Heart right ventricle (tissue), 16 donors: ENCODE data around the gene EPC2. TPM values are rescaled to one million over a fixed set of nuclear protein-coding genes. Genes with fewer than 3 reads are reported as not detected.
"Not testable (repeated sequence)": the region's sequence is repeated elsewhere in the genome, so short reads cannot be mapped to it uniquely, and the experiment has no call there.

ENCODE experiments used
- ATAC-seq, 8 donors: fragments of 200-7000 bp; cut with Tn5 transposase; one replicate each; pipeline ENCODE4 v1.9.1; 2020; ENCODE audit warnings: mild to moderate bottlenecking in 8 of 8, moderate library complexity in 8 of 8, moderate number of reproducible peaks in 1 of 8
- DNase-seq, 2 donors: peaks; one replicate each; pipeline ENCODE4 v3.0.0-alpha.2; 2020
- H3K27ac ChIP-seq, 10 donors: fragments of 200-600 bp; sonication (generic) in 2 of 10; one replicate each; pipeline versions ENCODE4 v1.5.0 to v1.8.0; 2020 to 2022; ENCODE audit warnings: mild to moderate bottlenecking in 3 of 10
- H3K27me3 ChIP-seq, 7 donors: fragments of 200-600 bp; one replicate each; pipeline ENCODE4 v1.8.0; 2021 to 2022; ENCODE audit warnings: mild to moderate bottlenecking in 2 of 7
- H3K36me3 ChIP-seq, 9 donors: fragments of 200-600 bp; sonication (generic) in 1 of 9; one replicate each; pipeline versions ENCODE4 v1.5.0 to v1.8.0; 2020 to 2022; ENCODE audit warnings: mild to moderate bottlenecking in 2 of 9
- H3K4me1 ChIP-seq, 9 donors: fragments of 200-600 bp; sonication (generic) in 1 of 9; one replicate each; pipeline versions ENCODE4 v1.5.0 to v1.8.0; 2020 to 2022; ENCODE audit warnings: mild to moderate bottlenecking in 4 of 9
- H3K4me3 ChIP-seq, 10 donors: fragments of 200-600 bp; sonication (generic) in 2 of 10; one replicate each; pipeline versions ENCODE4 v1.5.0 to v1.8.0; 2020 to 2022; ENCODE audit warnings: mild to moderate bottlenecking in 7 of 10, moderate library complexity in 2 of 10
- H3K9me3 ChIP-seq, 11 donors: fragments of 200-600 bp in 10 of 11; sonication (generic) in 2 of 11; one replicate each; pipeline versions ENCODE4 v1.5.0 to v1.8.0; 2013 to 2022; ENCODE audit warnings: mild to moderate bottlenecking in 2 of 11, control low read depth in 1 of 11, moderate library complexity in 1 of 11
- CTCF ChIP-seq, 9 donors: fragments of 200-600 bp; sonication (generic) in 2 of 9; IDR thresholded peaks; one replicate each; pipeline versions ENCODE4 v1.5.0 to v1.8.0; 2021 to 2022; ENCODE audit warnings: antibody characterized with exemption in 9 of 9, mild to moderate bottlenecking in 5 of 9, moderate library complexity in 1 of 9
- WGBS, 2 donors: extraction: QIAGEN DNeasy Blood & Tissue Kit; methylation state at CpG; one replicate each; pipeline ENCODE4 v1.1.7; 2013; ENCODE audit warnings: inconsistent platforms in 1 of 2; 5-methylcytosine and 5-hydroxymethylcytosine counted together
- intact Hi-C, 10 donors: fragments of 100-400 bp; cut with DNase I; formaldehyde crosslinking; loops; one replicate each; pipeline versions ENCODE4 v1.11.1 to v1.14.2; 2022
- polyA plus RNA-seq, 2 donors: library from polyadenylated mRNA; stranded (reverse); fragments of 200-250 nt; gene quantifications; one replicate each; pipeline ENCODE4 v1.2.3, GENCODE V29; 2013
- total RNA-seq, 10 donors: library from RNA; stranded (reverse); fragmentation: NEBNext Ultra II Directional in 3 of 10; extraction: Animal tissue kit (Norgen Biotek cat#: 25700) in 3 of 10; gene quantifications; one replicate each; pipeline versions ENCODE4 v1.2.1 to v1.2.4, GENCODE V29; 2021 to 2023
- donor health status: Arrhythmogenic right ventricular cardiomyopathy.
- donor health status: ischemic (EF 13 %, LVEDD 7.1; RV severe dilation, severe dysfunction).
- donor health status: healthy with polysubstance abuse.
- donor health status: DM: no; HTN: yes; CAD: no.
- donor health status: DM: no; HTN: no; CAD: no.
- donor health status: ischemic (EF 25% LVEDD 6.9; RV normal size, moderate dysfunction).
- donor health status: ischemic (EF 25% LVEDD 5.7; RV mildly dilated, moderate dysfunction).
- donor health status: healthy.
- donor health status: DM: yes; HTN: yes; CAD: no.
- donor health status: Ischemic cardiomyopathy.
- donor health status: ischemic (EF 35%, LVEDD 5.7; RV mildly dilated, moderate dysfunction).
- donor health status: nonischemic (EF 11% LVEDD 7.7; RV severe dilation, severe dysfunction).
- donor health status: DM: yes; HTN: yes; CAD: no.
- donor health status: PGD.
- donor health status: ischemic (EF 29% LVEDD 5.4; RV normal size, mild dysfunction).
- donor health status: nonischemic (EF 23%, LVEDD 6.1; RV moderate dilation, normal function).

EPC2 gene
- total and polyA plus RNA-seq, 12 donors: 5.5 to 28.8 (median 20.9) TPM

DNA sequence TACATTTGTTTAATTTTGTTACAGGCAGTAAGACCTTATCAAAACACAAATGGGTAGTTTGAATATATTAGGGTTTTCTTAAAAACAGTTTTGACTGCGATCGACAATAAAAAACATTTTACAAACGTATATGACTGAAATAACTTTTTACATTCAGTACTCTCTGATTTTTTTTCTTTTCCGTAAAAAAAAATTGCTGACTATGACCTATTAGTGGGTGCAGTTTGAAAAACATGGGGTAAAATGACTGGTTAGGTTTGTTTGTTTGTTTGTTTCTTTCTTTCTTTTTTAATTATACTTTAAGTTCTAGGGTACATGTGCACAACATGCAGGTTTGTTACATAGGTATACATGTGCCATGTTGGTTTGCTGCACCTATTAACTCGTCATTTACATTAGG, 36.9 kb downstream of the EPC2 start:
- H3K4me1 ChIP-seq: peaks cover 0 to 32% (median 14%) of the 10 kb centered on the region in 9 donors
- DNase-seq (no peak), ATAC-seq (no peak)
- peaks cover 0 to 6% (median 0%) of the 10 kb centered on the region in 11 donors for H3K9me3 ChIP-seq
- no peaks in the 10 kb centered on the region for H3K36me3 ChIP-seq
- no peak overlapping the region for H3K27ac ChIP-seq
- WGBS, 2 donors: 96% methylated on average over 5 of the region's 5 CpGs
- intact Hi-C loops: no loop called here
- no peaks in the 10 kb centered on the region for H3K27me3 ChIP-seq
- no peak overlapping the region for H3K4me3 ChIP-seq
- TF ChIP-seq CTCF (IDR thresholded peaks at IDR 0.05): no peak

GRCh38 chr2:148681862-148682261, 37.3 kb downstream of the EPC2 start:
- DNase-seq, H3K4me3 ChIP-seq: not testable (repeated sequence)
- 96 to 97% methylated on average over 5 of the region's 6 CpGs for WGBS, 2 donors

DNA sequence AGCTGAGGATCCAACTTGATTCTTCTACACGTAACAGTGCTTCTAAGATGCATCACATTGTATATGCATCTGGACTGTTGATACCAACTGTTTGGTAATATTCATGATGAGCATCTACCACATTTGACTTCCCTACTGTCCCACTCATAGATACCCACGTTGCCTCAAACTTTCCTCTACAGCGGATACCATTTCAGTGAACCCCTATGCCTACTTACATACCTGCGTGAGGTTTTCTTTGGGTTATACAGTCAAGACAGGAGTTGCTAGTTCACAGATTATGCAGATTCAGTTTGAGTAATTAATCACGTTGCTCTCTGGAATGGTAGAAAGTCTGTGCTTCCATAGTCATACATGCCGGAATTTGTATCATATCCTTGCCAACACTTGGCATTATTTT, 40.0 kb downstream of the EPC2 start:
- intact Hi-C loops: no loop called here
- no peak for DNase-seq
- no peak for ATAC-seq
- Histone ChIP-seq H3K27me3 (no peaks in the 10 kb centered on the region), H3K9me3 (peaks cover 0 to 9% (median 0%) of the 10 kb centered on the region in 11 donors), H3K36me3 (no peaks in the 10 kb centered on the region), H3K4me1 (peaks cover 0 to 17% (median 10%) of the 10 kb centered on the region in 9 donors), H3K4me3 (no peak overlapping the region), H3K27ac (no peak overlapping the region)
- TF ChIP-seq CTCF (IDR thresholded peaks at IDR 0.05): no peak
- 87 to 90% methylated on average over 6 of the region's 6 CpGs for WGBS, 2 donors

More at GRCh38 chr2:148681862-148682261, 37.3 kb downstream of the EPC2 start:
- intact Hi-C loops, H3K36me3 ChIP-seq, H3K27ac ChIP-seq, H3K27me3 ChIP-seq, H3K9me3 ChIP-seq, ATAC-seq: not testable (repeated sequence)
- H3K4me1 ChIP-seq: peaks cover 0 to 31% (median 14%) of the 10 kb centered on the region in 9 donors

- H3K4me1 ChIP-seq: peaks cover 0 to 19% (median 0%) of the 10 kb centered on the region in 9 donors
- no peak overlapping the region for H3K4me3 ChIP-seq
- no peak for TF ChIP-seq CTCF (IDR thresholded peaks at IDR 0.05)
- 87 to 95% methylated on average over 3 of the region's 3 CpGs for WGBS, 2 donors
- no peak for ATAC-seq
- no peak for DNase-seq
- H3K27me3 ChIP-seq: no peaks in the 10 kb centered on the region
- peaks cover 0 to 4% (median 0%) of the 10 kb centered on the region in 11 donors for H3K9me3 ChIP-seq
- intact Hi-C loops: no loop called here
- no peak overlapping the region for H3K27ac ChIP-seq
- H3K36me3 ChIP-seq: peaks cover 0 to 26% (median 5%) of the 10 kb centered on the region in 9 donors
These were observed 43.0 kb downstream of the EPC2 start for GRCh38 chr2:148687543-148687942.

GRCh38 chr2:148688011-148688410, 43.5 kb downstream of the EPC2 start:
- ATAC-seq, H3K27ac ChIP-seq, DNase-seq, H3K27me3 ChIP-seq, intact Hi-C loops, H3K4me3 ChIP-seq, H3K9me3 ChIP-seq: not testable (repeated sequence)
- Histone ChIP-seq H3K4me1 (peaks cover 0 to 19% (median 0%) of the 10 kb centered on the region in 9 donors), H3K36me3 (peaks cover 0 to 30% (median 5%) of the 10 kb centered on the region in 9 donors)
